ENCODE results near the gene CNOT9.

The CNOT9 gene

DNA sequence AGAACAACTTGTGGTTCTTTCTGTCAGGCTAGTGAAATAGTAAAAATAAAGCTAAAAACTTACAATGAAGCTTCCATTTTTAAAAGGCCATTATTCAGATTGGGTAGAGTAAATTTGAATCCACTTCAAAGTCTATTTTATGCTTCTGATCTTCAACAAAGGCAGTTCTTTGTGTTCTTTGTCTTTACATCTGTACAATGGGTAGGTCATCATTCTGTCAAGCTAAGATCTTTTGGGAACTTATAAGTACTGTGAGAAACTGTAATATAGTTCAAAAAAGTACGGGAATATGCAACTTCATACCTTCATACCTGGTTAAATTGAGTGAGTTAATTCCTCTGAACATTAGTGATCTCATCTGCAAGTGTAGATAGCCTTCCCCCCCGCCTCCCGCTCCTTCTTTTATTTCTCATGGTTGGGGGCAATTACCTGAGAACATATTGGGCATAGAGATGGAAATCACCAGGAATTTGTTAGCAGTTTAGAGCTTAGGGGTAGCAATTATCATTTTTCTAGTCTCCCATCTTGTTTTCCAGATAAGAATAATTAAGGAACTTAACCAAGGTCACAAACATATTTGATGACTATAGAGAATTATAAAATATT lies 9.7 kb downstream of the CNOT9 start:
- no peak for DNase-seq (ENCODE audit: low spot score)

DNA sequence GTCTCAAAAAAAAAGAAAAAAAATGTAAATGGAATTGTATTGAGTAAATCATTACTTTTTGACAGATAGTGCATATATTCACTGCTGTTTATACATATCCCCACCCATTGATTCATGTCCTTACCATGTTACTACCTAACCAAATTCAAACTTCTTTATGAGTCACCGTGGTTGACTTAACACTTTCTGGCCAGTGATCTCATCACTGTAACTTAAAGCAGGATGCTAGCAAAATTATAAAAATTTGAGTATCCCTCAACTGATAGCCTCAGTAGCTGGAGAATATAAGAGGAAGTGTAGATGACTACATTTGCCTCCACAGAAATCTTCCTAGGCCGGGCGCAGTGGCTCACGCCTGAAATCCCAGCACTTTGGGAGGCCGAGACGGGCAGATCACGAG lies 13.4 kb downstream of the CNOT9 start:
- no peak for DNase-seq (ENCODE audit: low spot score)

DNA sequence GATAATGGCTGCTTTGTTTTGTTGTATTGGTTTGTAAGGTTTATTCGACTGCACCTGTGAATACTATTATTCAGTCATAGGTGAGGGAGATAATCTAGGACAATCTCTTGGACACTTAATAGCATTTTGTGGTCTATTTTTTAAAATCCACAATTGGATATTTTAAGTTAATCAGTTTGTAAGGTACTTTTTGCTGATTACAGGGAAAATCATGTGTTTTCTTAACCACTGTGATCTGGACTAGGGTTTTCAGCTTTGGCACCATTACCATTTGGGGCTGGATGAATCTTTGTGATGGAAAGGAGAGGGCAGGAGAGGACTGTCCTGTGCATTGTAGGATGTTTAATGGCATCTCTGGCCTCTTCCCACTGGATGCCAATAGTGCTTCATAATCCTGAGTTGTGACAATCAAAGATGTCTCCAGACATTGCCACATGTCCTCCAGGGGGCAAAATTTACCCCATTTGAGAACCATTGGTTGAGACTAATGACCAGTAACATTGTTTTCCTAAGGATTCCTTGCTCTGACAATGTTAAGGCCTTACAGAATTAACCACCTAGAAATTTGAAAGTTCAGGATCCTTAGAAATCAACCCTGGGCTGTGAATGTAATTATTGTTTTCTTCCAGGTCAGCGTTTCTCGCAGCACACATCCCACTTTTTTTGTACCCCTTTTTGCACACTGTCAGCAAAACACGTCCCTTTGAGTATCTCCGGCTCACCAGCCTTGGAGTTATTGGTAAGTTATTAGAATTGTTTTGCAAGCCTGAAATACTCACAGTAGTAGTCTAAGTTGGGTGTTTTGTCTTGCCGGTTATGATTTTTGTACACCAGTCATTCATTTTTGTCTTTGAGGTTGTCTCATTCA lies 15.6 kb downstream of the CNOT9 start:
- no peak for DNase-seq (ENCODE audit: low spot score)

DNA sequence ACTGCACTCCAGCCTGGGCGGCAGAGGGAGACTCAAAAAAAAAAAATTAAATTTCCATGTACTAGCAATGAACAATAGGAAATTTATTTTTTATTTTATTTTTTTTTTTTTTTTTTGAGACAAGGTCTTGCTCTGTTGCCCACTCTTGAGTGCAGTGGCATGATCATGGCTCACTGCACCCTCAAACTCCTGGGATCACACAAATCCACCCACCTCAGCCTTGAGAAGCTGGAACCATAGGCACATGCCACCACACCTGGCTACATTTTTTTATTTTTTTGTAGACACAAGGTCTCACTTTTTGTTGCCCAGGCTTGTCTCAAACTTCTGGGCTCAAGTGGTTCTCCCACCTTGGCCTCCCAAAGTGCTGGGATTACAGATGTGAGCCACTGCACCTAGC lies 16.9 kb downstream of the CNOT9 start:
- no peak for DNase-seq (ENCODE audit: low spot score)

DNA sequence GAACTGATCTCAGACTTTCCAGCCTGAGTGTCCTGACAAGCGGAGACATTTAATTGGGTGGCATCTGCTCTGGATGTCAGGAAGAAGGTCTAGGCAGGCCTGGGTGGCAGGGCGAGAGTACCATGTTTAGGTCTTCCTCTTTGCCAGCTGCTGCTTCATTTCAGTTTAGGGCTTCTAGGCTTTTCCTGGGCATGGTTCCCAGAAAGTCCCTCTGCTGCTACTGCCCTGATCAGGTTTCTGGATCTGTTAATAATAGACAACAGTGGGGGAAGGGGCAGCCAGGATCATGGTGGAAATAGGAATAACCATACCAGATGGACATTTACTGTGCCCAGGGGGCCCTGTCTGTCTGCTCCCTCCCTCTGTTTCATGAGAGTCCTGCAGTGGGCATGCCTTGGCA lies 36.8 kb downstream of the CNOT9 start:
- DNase-seq (ENCODE audit: low spot score): no peak

DNA sequence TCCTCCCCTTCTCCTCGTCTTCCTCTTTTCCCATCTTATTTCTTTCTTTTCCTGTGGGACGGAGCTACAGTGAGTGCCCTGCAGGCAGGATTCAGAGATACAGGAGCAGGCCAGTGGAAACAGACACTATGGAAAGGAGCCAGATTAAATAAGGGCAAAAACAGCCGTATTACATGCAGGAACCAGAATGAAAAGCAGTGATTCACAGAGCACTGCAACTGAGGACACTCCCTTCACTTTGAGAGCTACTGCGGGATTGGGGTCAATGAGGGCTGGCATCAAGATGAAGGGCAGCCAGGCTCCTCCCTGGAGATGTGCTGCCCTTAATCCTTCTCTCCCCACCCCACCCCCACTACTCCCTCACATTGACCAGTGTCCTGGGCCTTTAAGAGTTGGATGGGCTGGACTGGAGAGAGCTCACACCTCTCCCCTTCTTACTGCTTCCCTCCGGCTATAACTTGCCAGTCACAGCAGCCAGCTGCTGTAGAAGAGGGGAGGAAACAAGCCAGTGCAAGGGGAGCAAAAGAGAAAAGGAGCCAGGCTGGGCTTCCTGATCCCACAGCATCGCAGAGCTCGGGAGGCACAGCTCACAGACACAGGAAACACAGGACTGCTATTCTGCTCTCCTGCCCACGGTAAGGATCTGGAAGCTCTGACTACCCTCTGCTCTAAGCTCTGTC lies 38.9 kb downstream of the CNOT9 start, which contains the start of gene PLCD4:
Gene PLCD4 (plus strand): TSS at position 464 of the 680 bp plus-strand sequence. CDS start 7,841 bp downstream, outside the sequence.
- DNase-seq (ENCODE audit: low spot score): no peak

DNA sequence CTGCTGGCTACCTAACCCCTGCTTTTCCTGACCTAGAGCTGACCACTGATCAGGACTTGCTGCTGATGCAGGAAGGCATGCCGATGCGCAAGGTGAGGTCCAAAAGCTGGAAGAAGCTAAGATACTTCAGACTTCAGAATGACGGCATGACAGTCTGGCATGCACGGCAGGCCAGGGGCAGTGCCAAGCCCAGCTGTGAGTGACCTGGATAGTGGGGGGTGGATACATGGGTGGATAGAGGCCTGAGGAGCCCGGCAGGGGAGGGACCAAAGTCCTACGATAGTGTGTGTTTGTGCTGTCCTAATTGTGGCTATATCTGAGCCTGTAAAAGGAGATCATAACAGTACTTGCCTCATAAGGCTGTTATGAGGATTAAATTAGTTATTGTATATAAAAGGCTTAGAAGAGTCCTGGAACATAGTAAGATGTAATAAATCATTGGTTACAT lies 47.3 kb downstream of the CNOT9 start:
- no peak for DNase-seq (ENCODE audit: low spot score)

DNA sequence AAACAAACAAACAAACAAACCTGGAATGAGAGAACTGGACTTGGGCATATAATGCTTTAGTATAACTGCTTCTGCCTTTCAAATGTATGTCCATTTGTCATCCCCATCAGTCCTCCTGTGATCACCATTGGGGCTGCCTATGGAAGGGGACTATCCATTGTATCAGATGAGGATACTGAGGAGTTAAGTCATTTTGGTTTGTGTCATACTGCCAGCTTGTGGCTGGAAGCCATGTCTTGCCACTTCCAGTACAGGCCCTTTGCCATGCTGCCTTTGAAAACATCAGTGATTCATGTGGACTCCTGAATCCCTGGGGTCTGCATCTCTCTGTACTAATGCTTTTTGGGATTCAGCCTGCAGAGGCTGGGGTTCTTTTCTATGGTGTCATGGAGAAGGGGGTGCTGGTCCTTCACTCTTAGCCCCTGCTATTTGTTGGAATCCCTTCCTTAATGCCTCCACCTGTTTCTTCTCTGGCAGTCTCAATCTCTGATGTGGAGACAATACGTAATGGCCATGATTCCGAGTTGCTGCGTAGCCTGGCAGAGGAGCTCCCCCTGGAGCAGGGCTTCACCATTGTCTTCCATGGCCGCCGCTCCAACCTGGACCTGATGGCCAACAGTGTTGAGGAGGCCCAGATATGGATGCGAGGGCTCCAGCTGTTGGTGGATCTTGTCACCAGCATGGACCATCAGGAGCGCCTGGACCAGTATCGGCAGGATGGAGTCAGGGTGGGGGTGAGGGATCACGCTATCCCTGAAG lies 49.6 kb downstream of the CNOT9 start:
- no peak for DNase-seq (ENCODE audit: low spot score)

DNA sequence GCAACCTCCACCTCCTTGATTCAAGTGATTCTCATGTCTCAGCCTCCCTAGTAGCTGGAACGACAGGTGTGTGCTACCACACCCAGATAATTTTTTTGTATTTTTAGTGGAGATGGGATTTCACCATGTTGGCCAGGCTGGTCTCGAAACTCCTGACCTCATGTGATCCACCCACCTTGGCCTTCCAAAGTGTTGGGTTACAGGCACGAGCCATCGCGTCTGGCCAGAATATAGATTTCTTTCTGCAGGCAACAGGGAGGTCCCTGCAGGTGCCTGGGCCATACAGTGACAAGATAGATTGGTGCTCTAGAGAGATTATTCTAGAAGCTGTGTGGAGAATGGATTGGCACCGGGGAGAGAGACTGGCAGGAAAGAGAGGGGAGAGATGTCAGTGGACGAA lies 52.4 kb downstream of the CNOT9 start:
- DNase-seq (ENCODE audit: low spot score): no peak

DNA sequence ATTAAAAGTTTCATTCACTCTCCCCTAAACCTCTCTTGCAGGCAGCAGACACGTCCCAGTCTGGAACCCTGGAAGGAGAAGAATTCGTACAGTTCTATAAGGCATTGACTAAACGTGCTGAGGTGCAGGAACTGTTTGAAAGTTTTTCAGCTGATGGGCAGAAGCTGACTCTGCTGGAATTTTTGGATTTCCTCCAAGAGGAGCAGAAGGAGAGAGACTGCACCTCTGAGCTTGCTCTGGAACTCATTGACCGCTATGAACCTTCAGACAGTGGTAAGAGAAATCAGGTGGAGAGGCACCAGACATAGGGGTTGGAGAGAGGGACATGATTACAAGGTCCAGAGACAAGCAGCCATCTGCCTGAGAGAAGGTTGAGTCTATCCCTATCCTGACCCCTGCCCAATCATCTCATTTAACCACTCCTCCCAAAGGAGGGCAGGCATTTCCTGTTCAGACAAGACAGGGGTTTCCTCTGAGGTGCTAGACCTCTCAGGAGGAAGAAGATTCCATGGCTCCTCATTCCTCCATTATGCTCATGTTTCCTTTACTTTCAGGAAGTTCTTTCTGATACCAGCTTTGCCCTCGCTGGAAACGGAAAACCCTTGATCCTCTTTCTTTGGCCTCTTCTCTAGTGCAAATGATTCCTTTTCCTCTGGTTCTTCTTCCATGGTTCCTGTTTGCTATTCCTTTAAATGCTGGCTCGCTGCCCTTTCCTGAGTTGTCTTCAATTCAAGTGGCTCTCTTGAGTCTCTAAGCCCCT lies 54.1 kb downstream of the CNOT9 start:
- DNase-seq (ENCODE audit: low spot score): no peak

DNA sequence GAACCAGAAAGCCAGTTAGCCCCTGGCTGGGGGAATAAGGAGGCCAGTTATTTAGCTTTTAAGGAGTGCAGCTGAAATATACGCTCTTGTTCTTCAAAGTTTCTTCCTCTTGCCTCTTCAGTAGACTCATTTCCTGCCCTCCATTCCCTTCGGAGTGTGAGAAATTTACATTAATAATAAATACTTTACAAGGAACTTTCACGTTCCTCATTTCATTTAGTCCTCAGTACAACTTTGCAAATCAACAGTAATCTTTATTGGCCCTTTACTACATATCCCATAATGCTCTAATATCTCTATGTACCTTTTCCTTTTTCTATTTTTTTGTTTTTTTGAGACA lies 54.7 kb downstream of the CNOT9 start:
- no peak for DNase-seq (ENCODE audit: low spot score)

DNA sequence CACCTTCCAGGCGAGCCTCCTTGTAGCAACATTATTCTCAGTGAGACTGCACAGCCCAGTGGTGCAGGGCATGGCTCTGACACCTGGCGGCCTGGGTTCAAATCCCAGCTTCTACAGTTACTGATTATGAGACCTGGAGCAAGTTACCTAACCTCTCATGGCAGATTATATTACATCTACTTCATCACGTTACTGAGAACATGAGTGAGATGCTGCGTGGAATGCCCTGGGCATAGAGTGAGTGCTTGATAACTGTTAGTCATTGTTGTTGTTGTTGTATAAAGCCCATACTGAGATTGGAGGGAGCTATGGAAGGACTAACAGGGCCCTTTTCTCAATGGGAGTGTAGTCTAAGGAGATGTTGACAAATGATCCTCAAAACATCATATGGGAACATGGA lies 57.7 kb downstream of the CNOT9 start:
- DNase-seq (ENCODE audit: low spot score): no peak

DNA sequence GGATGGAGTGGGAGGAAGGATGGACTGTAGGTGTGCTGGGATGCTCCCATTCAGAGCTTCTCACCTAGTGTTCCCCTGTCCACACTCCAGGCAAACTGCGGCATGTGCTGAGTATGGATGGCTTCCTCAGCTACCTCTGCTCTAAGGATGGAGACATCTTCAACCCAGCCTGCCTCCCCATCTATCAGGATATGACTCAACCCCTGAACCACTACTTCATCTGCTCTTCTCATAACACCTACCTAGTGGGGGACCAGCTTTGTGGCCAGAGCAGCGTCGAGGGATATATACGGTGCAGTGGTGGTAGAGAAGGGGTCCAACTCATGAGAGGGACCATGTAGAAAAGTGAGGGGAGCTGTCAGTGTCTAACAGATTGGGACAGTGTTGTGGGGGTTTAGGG lies 59.3 kb downstream of the CNOT9 start:
- DNase-seq (ENCODE audit: low spot score): no peak

DNA sequence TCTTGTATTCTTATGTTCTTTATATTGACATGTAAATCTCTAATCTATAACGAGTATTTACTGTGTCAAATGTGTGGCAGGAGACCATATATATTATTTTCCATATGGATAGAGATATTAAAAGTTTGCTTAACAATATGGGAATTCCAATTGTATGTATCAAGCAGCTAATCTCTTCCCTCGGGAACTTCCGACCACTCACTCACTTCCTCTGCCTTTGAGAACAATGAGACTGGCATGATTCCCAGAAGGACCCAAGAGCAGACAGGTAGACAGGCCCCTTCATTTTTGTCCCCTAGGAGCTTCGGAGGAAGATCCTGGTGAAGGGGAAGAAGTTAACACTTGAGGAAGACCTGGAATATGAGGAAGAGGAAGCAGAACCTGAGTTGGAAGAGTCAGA lies 63.2 kb downstream of the CNOT9 start:
- no peak for DNase-seq (ENCODE audit: low spot score)

DNA sequence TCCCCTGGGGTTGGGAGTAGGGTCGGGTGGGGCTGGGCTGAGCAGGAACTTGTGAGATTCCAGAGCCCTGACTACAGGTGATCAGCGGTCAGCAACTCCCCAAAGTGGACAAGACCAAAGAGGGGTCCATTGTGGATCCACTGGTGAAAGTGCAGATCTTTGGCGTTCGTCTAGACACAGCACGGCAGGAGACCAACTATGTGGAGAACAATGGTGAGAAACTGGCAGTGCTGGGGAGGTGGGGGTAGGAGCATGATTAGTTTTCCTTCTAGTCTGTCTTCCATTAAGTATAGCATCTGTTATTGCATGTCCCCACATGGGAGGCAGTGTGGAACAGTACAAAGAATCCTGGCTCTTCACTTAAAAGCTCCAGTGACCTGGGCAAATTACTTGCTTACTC lies 67.1 kb downstream of the CNOT9 start:
- DNase-seq (ENCODE audit: low spot score): no peak

DNA sequence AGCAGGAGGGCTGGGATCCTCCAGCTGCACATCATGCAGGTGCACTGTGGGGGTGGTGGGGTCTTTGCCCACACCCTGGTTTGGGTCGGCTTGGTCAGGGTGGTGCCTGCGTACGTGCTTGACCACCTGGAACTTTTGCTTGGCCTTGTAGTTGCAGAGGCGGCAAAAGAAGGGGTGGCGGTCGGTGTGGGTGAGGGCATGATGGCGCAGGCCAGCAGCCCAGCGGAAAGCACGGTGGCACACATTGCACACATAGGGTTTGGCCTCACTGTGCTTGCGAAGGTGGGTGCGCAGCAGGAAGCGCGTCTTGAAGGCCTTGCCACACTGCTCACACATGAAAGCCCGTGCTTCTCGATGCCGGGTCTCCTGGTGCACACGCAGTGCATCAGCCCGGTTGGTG lies 69.7 kb downstream of the CNOT9 start:
- no peak for DNase-seq (ENCODE audit: low spot score)

DNA sequence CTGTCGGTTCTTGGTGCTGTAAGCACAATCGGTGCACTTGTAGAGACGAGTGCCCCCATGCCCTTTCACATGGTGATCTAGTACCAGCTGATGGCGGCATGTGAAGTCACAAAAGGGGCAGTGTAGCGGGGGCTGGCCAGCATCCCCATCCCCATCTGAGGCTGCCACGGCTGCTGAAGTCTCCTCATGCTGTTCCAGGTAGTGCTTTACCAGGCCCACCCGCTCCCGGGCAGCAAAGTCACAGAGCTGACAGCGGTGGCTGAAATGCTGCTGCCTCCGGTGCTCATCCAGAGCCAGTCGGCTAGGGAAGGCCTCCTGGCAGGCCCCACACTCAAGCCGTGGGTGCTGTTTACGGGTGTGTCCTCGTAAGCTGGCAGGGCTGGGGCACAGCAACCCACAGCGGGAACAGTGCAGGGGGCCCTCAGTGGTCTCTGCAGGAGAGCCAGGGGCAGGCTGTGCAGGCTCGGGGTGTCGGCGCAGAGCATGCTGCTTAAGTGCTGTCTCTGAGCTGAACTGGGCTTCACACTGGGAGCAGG lies 73.5 kb downstream of the CNOT9 start:
- DNase-seq (ENCODE audit: low spot score): no peak

DNA sequence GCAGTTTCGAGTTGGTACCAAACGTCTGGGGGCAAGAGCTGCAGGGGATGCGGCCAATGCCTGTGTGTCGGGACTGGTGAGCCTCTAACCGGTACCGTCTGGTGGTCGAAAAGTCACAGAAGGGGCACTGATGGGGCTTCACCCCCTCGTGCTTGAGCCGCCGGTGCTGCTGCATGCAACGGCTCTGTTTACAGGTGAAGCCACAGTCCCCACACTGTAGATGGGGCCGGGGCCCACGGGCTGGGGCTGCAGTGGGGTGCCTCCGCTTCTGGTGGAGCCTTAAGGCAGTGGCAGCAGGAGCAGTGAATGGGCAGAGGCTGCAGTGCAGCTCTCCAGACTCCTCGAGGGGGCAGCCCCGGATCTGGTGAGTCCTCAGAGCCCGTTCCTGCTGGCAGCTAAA lies 74.1 kb downstream of the CNOT9 start:
- no peak for DNase-seq (ENCODE audit: low spot score)

DNA sequence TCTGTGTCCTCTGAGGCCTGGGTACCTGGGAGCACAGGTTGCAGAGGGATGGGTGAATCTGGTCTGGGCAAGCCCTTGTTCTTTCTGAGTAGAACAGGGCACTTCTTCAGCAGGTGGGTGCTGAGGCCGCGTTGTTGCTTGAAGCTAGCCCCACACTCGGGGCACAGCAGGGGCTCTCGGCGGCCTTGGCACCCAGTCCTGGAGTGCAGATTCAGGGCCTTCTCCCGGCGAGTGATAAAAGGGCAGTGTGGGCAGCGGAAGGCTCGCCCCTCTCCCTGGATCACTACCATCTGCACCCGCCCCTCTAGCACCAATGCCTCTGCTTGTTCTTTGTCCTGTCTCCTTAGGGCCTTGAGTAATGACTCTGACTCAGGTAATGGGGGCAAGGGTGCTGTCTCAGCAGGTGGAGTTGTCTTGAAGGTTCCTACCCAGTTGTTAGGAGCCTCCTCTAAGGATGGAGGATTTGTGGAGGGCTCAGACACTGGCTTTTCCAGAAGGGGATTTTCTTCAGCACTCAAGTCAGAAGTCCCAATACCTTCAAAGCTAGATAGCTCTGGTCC lies 75.2 kb downstream of the CNOT9 start:
- no peak for DNase-seq (ENCODE audit: low spot score)

DNA sequence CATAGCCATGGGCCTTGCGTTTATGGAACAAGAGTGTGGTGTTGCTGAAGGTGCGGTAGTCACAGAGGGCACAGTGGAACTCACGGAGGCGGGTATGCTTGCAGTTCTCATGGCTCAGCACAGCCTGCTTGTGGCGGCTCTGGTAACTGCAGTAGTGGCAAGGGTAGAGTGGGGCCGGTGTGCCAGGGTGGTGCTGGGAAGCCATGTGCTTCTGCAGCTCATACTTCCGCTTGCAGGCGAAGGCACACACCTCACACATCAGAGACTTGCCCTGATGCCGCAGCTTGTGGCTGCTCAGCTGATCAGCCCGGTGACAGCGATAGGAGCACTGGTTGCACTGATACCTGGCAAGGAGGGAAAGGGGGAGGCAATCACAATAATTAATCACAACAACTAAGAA lies 76.1 kb downstream of the CNOT9 start:
- DNase-seq (ENCODE audit: low spot score): no peak

DNA sequence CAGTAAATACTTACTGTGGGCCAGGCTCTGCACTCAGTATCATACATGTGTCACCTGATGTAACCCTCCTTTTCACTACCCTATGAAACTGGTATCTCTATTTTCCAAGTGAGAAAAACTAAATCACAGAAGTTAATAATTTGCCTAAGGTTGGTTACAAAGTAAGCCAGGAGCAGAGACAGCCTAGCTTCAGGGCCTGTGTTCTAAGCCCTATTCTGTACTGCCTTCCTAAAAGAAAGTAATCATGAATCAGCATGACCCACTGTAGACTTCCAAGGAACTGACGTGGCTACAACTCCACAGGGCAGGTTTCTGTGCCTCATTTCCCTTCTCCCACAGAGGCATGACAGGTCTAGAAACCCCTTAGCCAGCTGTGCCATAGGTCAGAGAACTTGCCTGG lies 76.5 kb downstream of the CNOT9 start:
- DNase-seq (ENCODE audit: low spot score): no peak

Data from CD4-positive, alpha-beta T cell treated with Interleukin-6 at 100 ng/mL for 8 hours (primary cell).